ENCODE data around the gene GALNT6.

GRCh38 chr12:51424662-51425539 lies 33.7 kb upstream of the GALNT6 start, which contains the start of gene SLC4A8:
- peak; percentile 93 for TF ChIP-seq CTCF (IDR thresholded peaks at IDR 0.05)
- TF ChIP-seq ZFX (IDR thresholded peaks at IDR 0.05; ENCODE audit: borderline replicate concordance) = no peak
